ENCODE data around the gene CD93. TPM values are rescaled to one million over a fixed set of nuclear protein-coding genes. Genes with fewer than 3 reads are reported as not detected.

Gene CD93
- total and polyA plus RNA-seq, 4 donors: 1.5 to 16.0 (median 11.9) TPM

- no peak overlapping the region for H3K27ac ChIP-seq (ENCODE audit: low read depth in 1 of 2, low read length in 2 of 2)
- H3K27me3 ChIP-seq (ENCODE audit: control insufficient read depth in 4 of 4, insufficient read depth in 4 of 4, low read length in 3 of 4): peaks cover 0 to 3% (median 2%) of the 10 kb centered on the region in 4 donors
- H3K4me3 ChIP-seq (ENCODE audit: low read depth in 1 of 3, low read length in 3 of 3): no peak overlapping the region
- peaks cover 0 to 2% (median 0%) of the 10 kb centered on the region in 4 donors for H3K9me3 ChIP-seq (ENCODE audit: control insufficient read depth in 4 of 4, low read length in 3 of 4)
- H3K9ac ChIP-seq (ENCODE audit: low read depth in 1 of 2, low read length in 2 of 2): no peak overlapping the region
- no peaks in the 10 kb centered on the region for H3K4me1 ChIP-seq (ENCODE audit: control insufficient read depth in 4 of 4, insufficient read depth in 4 of 4, low read length in 3 of 4)
- H3K36me3 ChIP-seq (ENCODE audit: control insufficient read depth in 4 of 4, insufficient read depth in 3 of 4, low read depth in 1 of 4, low read length in 3 of 4): no peaks in the 10 kb centered on the region
- no peak for DNase-seq (ENCODE audit: low spot score)
- TF ChIP-seq REST (IDR thresholded peaks at IDR 0.05): no peak
- no peak for TF ChIP-seq ATF3 (IDR thresholded peaks at IDR 0.05)
- no peak for TF ChIP-seq YY1 (IDR thresholded peaks at IDR 0.05)
- TF ChIP-seq SP1 (IDR thresholded peaks at IDR 0.05): no peak
- TF ChIP-seq RXRA (IDR thresholded peaks at IDR 0.05): no peak
- TF ChIP-seq ZBTB33 (IDR thresholded peaks at IDR 0.05): no peak
- no peak for TF ChIP-seq HNF4A (conservative IDR thresholded peaks at IDR 0.05)
- no peak for TF ChIP-seq MAX (IDR thresholded peaks at IDR 0.05)
- TF ChIP-seq JUND (IDR thresholded peaks at IDR 0.05): no peak
- no peak for TF ChIP-seq FOXA2 (IDR thresholded peaks at IDR 0.05)
- TF ChIP-seq CTCF (IDR thresholded peaks at IDR 0.05; ENCODE audit: low read depth, low read length, missing input control): no peak
- no peak for TF ChIP-seq EGR1 (IDR thresholded peaks at IDR 0.05; ENCODE audit: low read depth in 2 of 2)
- no peak for TF ChIP-seq RAD21 (IDR thresholded peaks at IDR 0.05)
- no peak for TF ChIP-seq HNF4G (IDR thresholded peaks at IDR 0.05)
- no peak for TF ChIP-seq FOXA1 (IDR thresholded peaks at IDR 0.05)
- TF ChIP-seq GABPA (IDR thresholded peaks at IDR 0.05 in 1 of 2, conservative IDR thresholded peaks at IDR 0.05 in 1 of 2): no peak
- TF ChIP-seq NR2F2 (IDR thresholded peaks at IDR 0.05): no peak
- 90% methylated on average over 11 of the region's 11 CpGs for WGBS
Measured at GRCh38 chr20:23036371-23036770, 49.8 kb downstream of the CD93 start.
